GM19193 (cell line): Measurements from ENCODE around the gene ASCL2.

ENCODE experiments used
- POLR2A ChIP-seq: IDR thresholded peaks from 4 replicates; pipeline ENCODE4 v1.6.1; 2011; ENCODE audit not compliant: insufficient read depth, insufficient read length; ENCODE audit errors: extremely low read depth

Gene ASCL2

DNA sequence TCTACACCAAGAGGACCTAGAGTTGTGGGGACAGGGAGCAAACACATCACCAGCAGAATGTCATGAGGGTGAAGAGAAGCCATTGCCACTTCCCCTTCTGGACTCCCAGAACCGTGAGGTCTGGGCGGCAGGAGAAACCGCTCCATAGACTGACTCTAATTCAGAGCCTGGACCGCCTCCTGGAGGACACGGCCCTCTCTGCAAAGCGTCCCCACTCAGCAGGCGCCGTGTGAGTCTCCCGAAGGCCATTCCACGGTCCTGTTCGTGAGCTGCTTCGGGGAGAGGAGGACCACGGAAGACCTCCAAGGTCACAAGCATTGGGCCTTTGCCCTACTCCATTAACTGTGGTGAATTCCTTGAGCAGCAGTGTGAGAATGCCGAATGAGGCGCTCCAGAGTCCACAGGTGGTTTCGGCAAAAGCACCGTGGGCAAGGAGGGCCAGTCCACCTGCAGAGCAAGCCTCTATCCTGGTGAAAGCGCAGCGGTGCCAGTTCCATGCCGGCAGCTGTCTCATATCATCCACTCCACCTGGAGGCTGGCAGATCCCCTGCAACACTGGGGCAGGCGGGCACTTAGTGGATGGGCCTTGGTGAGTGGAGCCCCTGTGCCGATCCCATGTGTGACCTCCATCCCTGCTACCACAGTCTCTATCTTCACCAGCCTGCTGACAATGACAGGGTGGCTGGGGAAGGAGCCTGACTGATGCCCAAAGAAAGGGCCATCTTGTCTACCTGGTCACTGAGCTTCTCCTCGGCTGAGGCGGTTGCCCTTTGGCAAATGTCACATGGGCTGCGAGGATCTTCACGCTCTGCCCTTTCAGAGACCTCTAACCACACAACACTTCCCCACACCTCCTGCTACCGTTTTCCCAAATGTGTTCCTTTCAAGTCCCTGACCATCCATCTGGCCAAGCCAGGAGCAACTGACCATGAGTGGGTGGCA, 23.9 kb upstream of the ASCL2 start:
- no peak for TF ChIP-seq POLR2A

DNA sequence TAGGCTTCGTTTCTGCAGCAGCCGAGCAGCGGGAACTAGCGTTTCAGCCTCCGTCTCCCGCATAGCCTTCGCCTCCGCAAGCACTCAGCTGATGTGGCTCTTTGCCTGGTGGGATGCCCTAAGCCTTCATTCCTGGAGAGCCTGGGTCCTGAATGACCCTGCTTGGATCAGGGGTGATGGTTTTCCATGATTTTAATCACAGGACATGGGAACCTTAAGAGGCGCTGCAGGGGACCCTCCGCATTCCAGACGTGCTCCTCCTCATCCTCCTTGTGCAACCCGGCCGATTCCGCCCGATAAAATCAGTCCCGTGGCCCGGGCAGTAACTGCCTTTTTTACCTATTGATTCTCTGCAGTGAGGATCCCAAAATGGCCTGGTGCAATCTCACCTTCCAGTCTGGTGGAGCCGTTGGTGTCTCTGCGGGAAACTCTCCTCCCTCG, 23.2 kb upstream of the ASCL2 start:
- TF ChIP-seq POLR2A, result no peak

DNA sequence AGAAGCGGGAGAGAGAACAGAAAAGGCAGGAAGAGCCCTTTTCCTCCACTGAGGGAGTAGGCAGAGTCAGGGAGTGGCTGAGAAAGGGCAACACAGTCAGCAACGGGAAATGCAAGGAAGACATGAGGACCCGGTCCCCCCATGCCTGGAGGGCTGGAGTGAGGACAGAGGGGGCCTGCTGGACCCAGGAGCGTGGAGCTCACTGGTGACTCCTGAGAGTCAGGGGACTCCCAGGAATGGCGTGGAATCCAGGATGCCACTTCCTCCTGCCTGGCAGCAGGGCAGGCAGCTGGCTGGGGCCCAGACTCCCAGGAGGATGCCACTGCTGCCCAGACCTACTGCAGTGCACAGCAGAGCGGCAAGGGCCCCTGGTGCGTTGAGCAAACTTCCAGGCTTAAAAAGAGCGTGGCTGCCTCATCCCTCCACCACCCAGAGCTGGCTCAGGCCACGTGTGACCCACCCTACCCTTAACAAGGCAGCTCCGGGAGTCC, 20.0 kb upstream of the ASCL2 start:
- TF ChIP-seq POLR2A, result no peak

DNA sequence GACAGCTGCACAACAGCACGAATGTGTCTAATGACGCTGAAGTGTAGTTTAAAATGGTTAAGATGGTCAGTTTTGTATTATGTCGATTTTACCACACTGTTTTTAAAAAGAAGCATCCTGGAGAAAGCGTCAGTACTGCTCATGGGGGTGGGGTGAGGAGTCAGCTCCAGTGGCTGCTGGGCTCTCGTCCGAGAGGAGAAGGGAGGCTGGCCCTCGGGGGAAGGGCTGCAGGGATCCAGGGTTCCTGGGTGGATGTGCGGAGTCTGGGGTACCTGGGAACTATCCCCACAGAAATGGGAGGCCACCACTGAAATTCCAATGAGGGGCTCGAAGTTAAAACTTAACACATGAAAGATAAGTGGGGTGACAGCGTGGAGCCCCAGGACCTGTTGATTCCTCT, 19.5 kb upstream of the ASCL2 start:
- TF ChIP-seq POLR2A, result no peak

DNA sequence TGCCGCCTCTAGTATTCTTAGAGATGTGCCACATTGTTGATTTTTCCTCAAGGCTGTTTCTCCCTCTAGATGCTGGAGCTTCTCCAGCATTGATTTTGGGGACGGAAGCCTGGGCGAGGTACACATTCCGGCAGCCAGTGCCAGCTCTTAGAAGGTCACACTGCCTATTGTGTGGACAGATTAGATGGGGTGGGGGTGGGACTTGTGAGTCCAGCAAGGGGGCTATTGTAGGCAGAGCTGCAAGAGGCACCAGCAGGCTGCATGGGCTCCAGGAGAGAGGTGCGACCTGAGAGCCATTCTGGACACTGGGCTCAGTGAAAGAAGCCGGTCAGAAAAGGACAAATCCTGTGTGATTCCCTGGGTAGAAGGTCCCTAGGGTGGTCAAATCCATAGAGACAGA, 19.0 kb upstream of the ASCL2 start:
- TF ChIP-seq POLR2A, result no peak

DNA sequence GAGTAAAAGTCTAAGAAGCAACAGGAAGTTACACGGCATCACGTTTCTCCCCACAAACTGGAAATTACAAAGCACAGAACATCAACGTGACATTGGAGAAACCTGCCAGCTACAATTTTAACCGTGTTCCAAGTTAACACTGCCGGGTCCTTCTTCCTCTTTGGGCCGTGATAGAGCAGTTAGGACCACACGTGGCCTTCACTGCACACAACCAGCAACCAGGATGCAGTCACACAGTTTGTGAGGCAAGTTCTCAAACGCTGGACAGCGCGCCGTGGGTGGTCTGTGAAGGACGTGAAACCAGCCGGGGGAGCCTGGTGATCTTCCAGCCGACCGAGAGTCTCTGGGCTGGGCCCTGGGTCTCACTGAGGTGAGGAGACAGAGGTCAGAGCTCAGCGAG, 16.7 kb upstream of the ASCL2 start:
- no peak for TF ChIP-seq POLR2A

DNA sequence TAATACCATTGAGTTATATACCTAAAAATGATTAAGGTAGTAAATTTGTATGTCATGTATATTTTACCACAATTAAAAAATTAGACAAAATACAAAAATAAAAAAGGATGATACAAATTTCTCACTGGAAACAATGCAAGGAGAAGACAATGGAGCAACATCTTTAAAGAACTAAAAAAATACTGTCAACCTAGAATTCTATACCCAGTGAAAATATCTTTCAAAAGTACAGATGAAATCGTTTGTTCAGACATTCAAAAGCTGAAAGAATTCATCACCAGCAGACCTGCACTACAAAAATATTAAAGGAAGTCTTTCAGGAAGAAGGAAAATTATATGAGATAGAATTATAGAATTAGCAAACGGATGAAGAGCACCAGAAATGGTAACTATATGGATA, 9.8 kb upstream of the ASCL2 start:
- no peak for TF ChIP-seq POLR2A

DNA sequence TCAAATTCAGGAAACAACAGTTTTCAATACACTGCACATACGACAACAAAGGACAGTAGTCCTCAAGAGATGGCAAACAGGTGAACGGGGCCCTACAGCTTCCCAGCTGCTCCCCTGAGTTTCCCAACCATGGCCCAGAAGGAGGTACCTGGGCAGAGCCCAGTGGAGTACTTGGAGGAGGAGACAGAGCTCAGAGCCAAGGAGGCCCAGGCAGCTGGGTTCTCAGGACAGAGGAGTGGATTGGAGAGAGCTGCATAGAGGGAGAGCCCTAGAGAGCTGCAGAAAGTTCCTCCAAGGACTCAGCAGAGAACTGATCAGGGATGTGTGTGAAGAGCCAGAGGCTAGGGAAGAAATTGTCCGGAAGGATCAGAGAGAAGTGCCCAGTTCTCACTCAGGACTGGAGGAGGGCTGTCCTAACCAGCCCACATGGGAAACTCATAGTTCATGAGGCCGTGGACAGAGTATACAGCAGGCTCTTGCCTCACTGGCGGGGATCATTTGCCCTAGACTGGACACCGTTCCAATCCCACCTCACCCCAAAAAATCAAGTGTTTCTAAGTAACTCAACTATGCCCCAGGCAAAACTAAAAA, 7.6 kb upstream of the ASCL2 start:
- TF ChIP-seq POLR2A, result no peak

DNA sequence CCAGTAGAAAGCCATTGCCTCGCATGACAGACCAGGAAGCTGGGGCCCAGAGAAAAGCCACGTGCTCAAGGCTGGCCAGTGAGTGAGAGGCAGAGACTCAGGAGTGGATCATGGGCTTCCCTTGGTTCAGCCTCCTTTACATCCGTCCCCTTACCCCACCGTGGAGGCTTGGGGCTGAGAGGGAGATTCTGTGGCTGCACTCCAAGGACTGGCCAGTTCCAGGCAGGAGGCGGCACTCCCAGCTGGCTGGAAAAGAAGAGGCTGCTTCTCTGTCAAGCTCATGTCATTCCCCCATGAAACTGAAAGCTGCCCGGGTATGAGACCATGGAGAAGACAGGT, 6.6 kb upstream of the ASCL2 start:
- no peak for TF ChIP-seq POLR2A

DNA sequence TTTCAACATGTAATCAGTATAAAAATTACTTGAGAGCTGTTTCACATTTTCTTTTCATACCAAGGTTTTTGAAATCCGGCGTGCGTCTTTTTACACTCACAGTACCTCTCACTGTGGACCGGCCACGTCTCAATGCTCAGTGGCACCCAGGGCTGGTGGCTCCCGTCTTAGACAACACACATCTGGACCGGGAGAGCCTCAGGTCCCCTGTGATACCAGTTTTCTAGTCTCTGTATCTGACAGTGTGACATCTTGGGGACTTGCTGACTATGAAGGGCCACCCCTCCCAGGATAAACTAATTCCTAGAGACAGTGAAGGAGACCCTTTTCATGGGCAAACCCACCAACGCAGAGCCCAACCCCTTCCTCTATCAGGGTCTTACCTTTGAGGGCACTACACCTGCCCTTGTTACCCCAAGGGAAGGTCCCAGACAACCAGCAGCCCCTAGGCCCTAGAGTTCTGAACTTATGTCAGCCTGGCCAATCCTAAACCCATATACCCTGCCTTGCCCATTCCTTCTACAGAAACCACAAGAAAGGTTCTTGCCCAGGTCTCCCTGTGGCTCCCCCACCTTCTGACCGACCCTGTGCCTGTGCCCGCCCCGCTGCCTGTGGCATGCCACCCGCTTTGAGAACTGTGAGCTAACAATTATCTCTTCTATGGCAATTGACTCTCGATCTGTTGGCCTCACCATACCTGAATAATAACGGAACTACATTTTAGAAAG, 6.1 kb upstream of the ASCL2 start:
- no peak for TF ChIP-seq POLR2A

DNA sequence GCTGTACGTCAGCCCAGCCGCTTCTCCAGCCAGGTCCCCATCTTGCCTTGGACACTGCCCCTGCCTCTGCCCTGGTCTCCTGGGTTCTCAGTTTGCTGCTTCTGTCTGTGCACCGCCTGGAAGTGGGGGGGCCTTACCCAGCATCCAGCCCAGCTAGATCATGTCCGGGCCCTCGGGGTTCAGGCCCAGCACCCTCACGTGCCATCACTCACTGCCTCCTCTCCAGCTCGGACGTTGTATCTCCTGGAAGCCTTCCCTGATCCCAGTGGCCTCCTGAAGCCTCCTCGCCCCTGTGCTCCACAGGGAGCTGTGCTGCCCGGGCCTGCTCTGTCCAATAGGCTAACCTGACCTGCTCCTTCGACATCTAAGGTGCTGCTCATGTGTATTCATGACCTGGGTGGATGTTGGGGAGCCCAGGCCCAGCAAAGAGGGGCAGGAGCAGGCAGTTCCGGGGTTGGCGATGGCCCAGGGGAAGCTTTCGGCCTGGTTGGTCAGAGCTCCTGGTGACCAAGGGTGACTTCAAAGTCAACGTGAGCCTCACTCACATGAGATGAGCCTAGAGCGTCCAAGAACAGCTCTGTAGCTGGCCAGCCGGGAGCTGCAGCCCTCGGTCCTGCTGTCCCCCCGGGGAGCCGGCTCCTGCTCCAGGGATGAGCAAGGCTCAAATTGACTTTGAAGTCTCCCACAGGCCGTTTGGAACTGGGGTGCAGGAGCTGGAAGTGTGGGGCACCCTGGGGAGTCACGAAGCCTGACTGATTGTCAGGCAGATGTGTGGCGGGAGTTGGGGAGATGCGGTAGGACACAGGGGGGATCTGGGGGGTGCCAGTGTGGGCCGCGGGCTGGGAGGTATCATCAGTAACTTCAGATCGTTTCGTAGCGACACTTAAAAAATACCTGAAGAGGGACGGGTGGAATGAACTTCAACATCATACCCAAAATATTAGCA, 5.2 kb upstream of the ASCL2 start:
- no peak for TF ChIP-seq POLR2A

DNA sequence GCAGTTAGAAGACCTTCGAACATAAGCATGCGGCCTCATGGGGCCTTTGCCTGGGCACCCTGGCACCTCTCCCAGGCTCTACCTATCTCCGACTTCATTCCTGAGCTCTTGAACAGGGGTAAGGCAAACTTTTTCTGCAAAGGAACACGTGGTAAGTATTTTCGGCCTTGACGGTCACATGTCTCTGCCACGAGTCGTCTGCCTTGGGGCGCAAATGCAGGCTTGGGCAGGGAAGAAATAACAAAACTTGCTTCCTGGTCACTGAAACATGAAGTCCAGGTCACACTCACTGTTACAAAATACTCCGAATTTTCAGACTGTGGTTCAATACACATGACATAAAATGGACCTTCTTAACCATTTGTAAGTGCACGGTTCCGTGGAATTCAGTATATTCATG, 3.4 kb upstream of the ASCL2 start:
- TF ChIP-seq POLR2A, result no peak

DNA sequence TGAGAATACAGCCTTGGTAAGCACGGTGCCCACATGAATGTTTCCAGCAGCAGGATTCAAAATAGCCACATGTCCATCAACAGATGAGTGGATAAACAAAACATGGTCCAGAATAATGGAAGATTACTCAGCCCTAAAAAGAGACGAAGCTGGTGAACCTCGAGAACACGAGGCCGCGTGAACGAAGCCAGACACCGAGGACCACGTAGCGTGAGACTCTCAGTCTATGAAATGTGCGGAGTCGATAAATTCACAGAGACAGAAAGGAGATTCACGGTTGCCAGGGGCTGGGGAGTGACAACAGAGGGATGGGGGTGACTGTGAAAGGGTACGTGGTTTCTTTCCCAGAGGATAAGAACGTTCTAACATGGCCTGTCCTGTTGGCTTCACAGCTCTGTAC, 2.9 kb upstream of the ASCL2 start:
- TF ChIP-seq POLR2A, result no peak

DNA sequence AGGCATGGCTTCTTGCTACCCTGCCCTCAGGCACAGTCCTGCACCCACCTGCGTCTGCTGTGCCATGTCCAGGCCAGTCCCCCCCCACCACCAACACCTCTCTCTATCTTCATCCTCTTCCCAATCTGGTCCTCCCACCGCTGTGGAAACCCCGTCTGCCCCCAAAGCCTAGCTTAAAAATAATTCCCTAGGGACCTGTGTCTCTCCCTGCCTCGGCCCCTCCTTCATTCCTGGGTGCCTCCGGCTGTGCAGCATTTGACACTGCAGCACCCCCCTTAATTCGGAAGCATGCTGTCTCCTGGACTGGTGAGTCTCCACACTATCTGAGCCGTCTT, 2.5 kb upstream of the ASCL2 start:
- TF ChIP-seq POLR2A, result no peak
